ENCODE measurements around the gene PEDS1.

GRCh38 chr20:50138479-50139393 lies 14.8 kb downstream of the PEDS1 start:
- TF ChIP-seq CTCF (IDR thresholded peaks at IDR 0.05; ENCODE audit: insufficient read depth, low read depth, low read length) (no peak), EZH2 (IDR thresholded peaks at IDR 0.05; ENCODE audit: insufficient read depth, low read length) (no peak)
